Osteoblast (primary cell): ENCODE data around the gene ATP6V1F. TPM values are rescaled to one million over a fixed set of nuclear protein-coding genes. Genes with fewer than 3 reads are reported as not detected.

ENCODE experiments used
- DNase-seq: peaks from one replicate; pipeline ENCODE4 v3.0.0; 2011; ENCODE audit warnings: low spot score, mixed read lengths; ENCODE audit not compliant: insufficient read length; ENCODE audit errors: missing footprints
- H2AFZ ChIP-seq: 2 replicates; pipeline ENCODE4 v1.6.0; 2011; ENCODE audit warnings: mild to moderate bottlenecking, low read length
- H3K27ac ChIP-seq: 2 replicates; pipeline ENCODE4 v1.5.1; 2011; ENCODE audit warnings: mild to moderate bottlenecking, low read depth, low read length, moderate library complexity
- H3K27me3 ChIP-seq: 2 replicates; pipeline ENCODE4 v1.6.0; 2012; ENCODE audit warnings: mild to moderate bottlenecking, control low read depth, inconsistent platforms, low read length, moderate library complexity; ENCODE audit not compliant: insufficient read depth
- H3K36me3 ChIP-seq: 2 replicates; pipeline ENCODE4 v1.5.1; 2011; ENCODE audit warnings: mild to moderate bottlenecking, low read length, control low read depth, moderate library complexity; ENCODE audit not compliant: insufficient read depth
- H3K4me1 ChIP-seq: 2 replicates; pipeline ENCODE4 v1.5.1; 2011; ENCODE audit warnings: mild to moderate bottlenecking, low read length, control low read depth, moderate library complexity; ENCODE audit not compliant: insufficient read depth
- H3K4me2 ChIP-seq: 2 replicates; pipeline ENCODE4 v1.6.0; 2011; ENCODE audit warnings: mild to moderate bottlenecking, low read length; ENCODE audit not compliant: insufficient read depth
- H3K4me3 ChIP-seq: fragments of 200-600 bp; sonication (generic); 3 replicates; pipeline ENCODE4 v1.5.1; 2012; ENCODE audit warnings: mild to moderate bottlenecking, low read length, inconsistent platforms; ENCODE audit not compliant: insufficient read depth
- H3K79me2 ChIP-seq: 2 replicates; pipeline ENCODE4 v1.6.0; 2012; ENCODE audit warnings: mild to moderate bottlenecking, low read length, control low read depth, inconsistent platforms; ENCODE audit not compliant: insufficient read depth
- H3K9me3 ChIP-seq: 2 replicates; pipeline ENCODE4 v1.5.1; 2011; ENCODE audit warnings: low read depth, low read length, control low read depth
- H4K20me1 ChIP-seq: 2 replicates; pipeline ENCODE4 v1.6.0; 2012; ENCODE audit warnings: mild to moderate bottlenecking, low read length, control low read depth; ENCODE audit not compliant: insufficient read depth
- CTCF ChIP-seq: IDR thresholded peaks from 2 replicates; pipeline ENCODE4 v1.5.1; 2011; ENCODE audit warnings: mild to moderate bottlenecking, low read depth, low read length, moderate library complexity; ENCODE audit errors: extremely low read depth
- total RNA-seq: library from RNA; depleted of rRNA; stranded (reverse); fragments of >200 nt; gene quantifications from 2 replicates; pipeline ENCODE4 v1.2.3, GENCODE V29; 2012

ATP6V1F gene
- total RNA-seq, 1 donor = 91.9 TPM

GRCh38 chr7:128831178-128831993, 31.3 kb upstream of the ATP6V1F start:
- peaks cover 47% of the 10 kb centered on the region for H4K20me1 ChIP-seq
- peak overlapping the region; percentile 35 for H2AFZ ChIP-seq
- H3K27me3 ChIP-seq = no peaks in the 10 kb centered on the region
- H3K79me2 ChIP-seq = peaks cover 59% of the 10 kb centered on the region
- peak overlapping the region; percentile 95 for H3K4me3 ChIP-seq
- DNase-seq = peak; percentile 90
- peaks cover 18% of the 10 kb centered on the region for H3K36me3 ChIP-seq
- no peak for TF ChIP-seq CTCF
- H3K4me2 ChIP-seq = peak overlapping the region; percentile 90
- peaks cover 68% of the 10 kb centered on the region for H3K4me1 ChIP-seq
- H3K27ac ChIP-seq = peak overlapping the region; percentile 92
- H3K9me3 ChIP-seq = no peaks in the 10 kb centered on the region

GRCh38 chr7:128831994-128832879, 30.4 kb upstream of the ATP6V1F start:
- Histone ChIP-seq H3K4me3 (peak overlapping the region; percentile 95), H3K9me3 (no peaks in the 10 kb centered on the region), H3K79me2 (peaks cover 67% of the 10 kb centered on the region), H3K4me2 (peak overlapping the region; percentile 90), H3K4me1 (peaks cover 69% of the 10 kb centered on the region), H3K27ac (peak overlapping the region; percentile 92), H4K20me1 (peaks cover 54% of the 10 kb centered on the region), H3K27me3 (no peaks in the 10 kb centered on the region), H3K36me3 (peaks cover 26% of the 10 kb centered on the region), H2AFZ (no peak overlapping the region)
- peak; percentile 89 for DNase-seq
- TF ChIP-seq CTCF = no peak

GRCh38 chr7:128832880-128833147, 29.8 kb upstream of the ATP6V1F start:
- H2AFZ ChIP-seq = no peak overlapping the region
- H4K20me1 ChIP-seq = peaks cover 56% of the 10 kb centered on the region
- peaks cover 64% of the 10 kb centered on the region for H3K4me1 ChIP-seq

More at GRCh38 chr7:128832880-128833147, 29.8 kb upstream of the ATP6V1F start:
- Histone ChIP-seq H3K79me2 (peaks cover 73% of the 10 kb centered on the region), H3K9me3 (no peaks in the 10 kb centered on the region), H3K27ac (peak overlapping the region; percentile 92), H3K4me3 (peak overlapping the region; percentile 95), H3K27me3 (no peaks in the 10 kb centered on the region), H3K4me2 (peak overlapping the region; percentile 90), H3K36me3 (peaks cover 32% of the 10 kb centered on the region)
- peak; percentile 82 for DNase-seq
- no peak for TF ChIP-seq CTCF
